ENCODE results near the gene FER. TPM values are rescaled to one million over a fixed set of nuclear protein-coding genes. Genes with fewer than 3 reads are reported as not detected.
A peak's percentile ranks its signal among the peaks of the same experiment; 100 is the strongest.

Gene FER
- polyA plus RNA-seq, 3 donors, result 2.4 to 14.7 (median 6.2) TPM

GRCh38 chr5:108881133-108881532 is 133.4 kb downstream of the FER start:
- H3K4me1 ChIP-seq (ENCODE audit: control insufficient read depth in 1 of 2, insufficient read depth in 2 of 2, low read length in 2 of 2), result no peaks in the 10 kb centered on the region
- H3K79me2 ChIP-seq (ENCODE audit: insufficient read depth, low read length), result no peaks in the 10 kb centered on the region
- no peak overlapping the region for H3K4me2 ChIP-seq (replicated peaks; ENCODE audit: extremely low read depth, low read length, poor library complexity, severe bottlenecking)
- no peak overlapping the region for H3K4me3 ChIP-seq (replicated peaks in 1 of 3; ENCODE audit: low read depth in 2 of 3, low read length in 3 of 3)
- no peak overlapping the region for H3K27ac ChIP-seq (ENCODE audit: low read depth in 1 of 2, low read length in 2 of 2)
- TF ChIP-seq CTCF (IDR thresholded peaks at IDR 0.05), result no peak
- no peak for DNase-seq
- H3K9me3 ChIP-seq (replicated peaks in 1 of 2; ENCODE audit: control insufficient read depth in 1 of 2, insufficient read depth in 1 of 2, low read length in 2 of 2), result peaks cover 0 to 3% of the 10 kb centered on the region in 2 donors
- Mint-ChIP-seq H3K4me1 (peaks cover 5% of the 10 kb centered on the region), H3K9me3 (peaks cover 0 to 8% (median 3%) of the 10 kb centered on the region in 7 donors), H3K27ac (peak overlapping the region in 1 of 7 donors; percentile 79), H3K27me3 (ENCODE audit: low read depth in 3 of 3) (peaks cover 0 to 2% (median 0%) of the 10 kb centered on the region in 3 donors), H3K36me3 (peaks cover 20 to 25% of the 10 kb centered on the region in 2 donors), H3K4me3 (no peak overlapping the region)
- no peaks in the 10 kb centered on the region for H3K27me3 ChIP-seq (ENCODE audit: control insufficient read depth in 2 of 2, insufficient read depth in 2 of 2, low read length in 2 of 2)
- H2AFZ ChIP-seq (ENCODE audit: insufficient read depth, low read depth, low read length, poor library complexity, severe bottlenecking), result no peak overlapping the region
- no peak overlapping the region for H3K9ac ChIP-seq (ENCODE audit: insufficient read depth, low read length, poor library complexity, severe bottlenecking)
- H3K36me3 ChIP-seq (replicated peaks in 1 of 2; ENCODE audit: control insufficient read depth in 1 of 2, insufficient read depth in 2 of 2, low read length in 2 of 2), result peaks cover 0 to 9% of the 10 kb centered on the region in 2 donors
- intact Hi-C loops (cut with micrococcal nuclease), result no loop called here
- no peaks in the 10 kb centered on the region for H4K20me1 ChIP-seq (ENCODE audit: insufficient read depth, low read length)
- WGBS (ENCODE audit: insufficient coverage), result no CpG with 5 or more reads among the region's 6 CpGs

- Mint-ChIP-seq H3K36me3 (peaks cover 19 to 25% of the 10 kb centered on the region in 2 donors), H3K4me1 (peaks cover 5% of the 10 kb centered on the region), H3K27me3 (ENCODE audit: low read depth in 3 of 3) (no peaks in the 10 kb centered on the region), H3K9me3 (peaks cover 0 to 8% (median 3%) of the 10 kb centered on the region in 7 donors), H3K27ac (no peak overlapping the region), H3K4me3 (no peak overlapping the region)
- DNase-seq, result no peak
- Histone ChIP-seq H3K27ac (ENCODE audit: low read depth in 1 of 2, low read length in 2 of 2) (no peak overlapping the region), H3K27me3 (ENCODE audit: control insufficient read depth in 2 of 2, insufficient read depth in 2 of 2, low read length in 2 of 2) (no peaks in the 10 kb centered on the region), H4K20me1 (ENCODE audit: insufficient read depth, low read length) (no peaks in the 10 kb centered on the region), H2AFZ (ENCODE audit: insufficient read depth, low read depth, low read length, poor library complexity, severe bottlenecking) (no peak overlapping the region), H3K36me3 (replicated peaks in 1 of 2; ENCODE audit: control insufficient read depth in 1 of 2, insufficient read depth in 2 of 2, low read length in 2 of 2) (peaks cover 0 to 9% of the 10 kb centered on the region in 2 donors), H3K4me1 (ENCODE audit: control insufficient read depth in 1 of 2, insufficient read depth in 2 of 2, low read length in 2 of 2) (no peaks in the 10 kb centered on the region), H3K9me3 (replicated peaks in 1 of 2; ENCODE audit: control insufficient read depth in 1 of 2, insufficient read depth in 1 of 2, low read length in 2 of 2) (peaks cover 0 to 3% of the 10 kb centered on the region in 2 donors), H3K4me2 (replicated peaks; ENCODE audit: extremely low read depth, low read length, poor library complexity, severe bottlenecking) (no peak overlapping the region), H3K4me3 (replicated peaks in 1 of 3; ENCODE audit: low read depth in 2 of 3, low read length in 3 of 3) (no peak overlapping the region), H3K9ac (ENCODE audit: insufficient read depth, low read length, poor library complexity, severe bottlenecking) (no peak overlapping the region), H3K79me2 (ENCODE audit: insufficient read depth, low read length) (no peaks in the 10 kb centered on the region)
- WGBS (ENCODE audit: insufficient coverage), result 100% methylated on average over 1 of the region's 4 CpGs
- intact Hi-C loops (cut with micrococcal nuclease), result no loop called here
- no peak for TF ChIP-seq CTCF (IDR thresholded peaks at IDR 0.05)
Measured at GRCh38 chr5:108884736-108885135, 137.0 kb downstream of the FER start.

All from CD14-positive monocyte (primary cell).